Endothelial cell of umbilical vein (primary cell): Measurements from ENCODE around the gene OR52B6.

Experiments
- EZH2 ChIP-seq: IDR thresholded peaks from 2 replicates; pipeline ENCODE4 v1.6.1; 2012; ENCODE audit warnings: borderline replicate concordance, low read depth, mild to moderate bottlenecking, moderate library complexity, low read length, inconsistent platforms; ENCODE audit not compliant: severe bottlenecking
- FOS ChIP-seq: IDR thresholded peaks from 2 replicates; pipeline ENCODE4 v1.6.1; 2011; ENCODE audit warnings: mild to moderate bottlenecking, low read length, moderate library complexity, borderline replicate concordance; ENCODE audit not compliant: insufficient read depth
- JUN ChIP-seq: IDR thresholded peaks from 2 replicates; pipeline ENCODE4 v1.6.1; 2011; ENCODE audit warnings: borderline replicate concordance, low read depth; ENCODE audit not compliant: insufficient read length, insufficient read depth
- POLR2A ChIP-seq: IDR thresholded peaks from 2 replicates; pipeline ENCODE4 v1.6.1; 2012; ENCODE audit warnings: low read depth, mild to moderate bottlenecking, control low read depth, low read length
- POLR2AphosphoS5 ChIP-seq: IDR thresholded peaks from 2 replicates; pipeline ENCODE4 v1.6.1; 2012; ENCODE audit warnings: low read depth, mild to moderate bottlenecking, control low read depth, low read length, moderate library complexity; ENCODE audit not compliant: insufficient read depth
- TF ChIP-seq, protein P1 (sequence below), 2 donors: IDR thresholded peaks; 1 replicate in 1 of 2; 2 replicates in 1 of 2; pipeline ENCODE4 v1.5.1; 2011; ENCODE audit warnings: low read length in 2 of 2, mild to moderate bottlenecking in 2 of 2, moderate library complexity in 2 of 2, control low read depth in 1 of 2, inconsistent platforms in 1 of 2, low read depth in 1 of 2; ENCODE audit not compliant: insufficient read depth in 1 of 2; ENCODE audit errors: extremely low read depth in 1 of 2
- TF ChIP-seq, protein P2 (sequence below): IDR thresholded peaks from 2 replicates; pipeline ENCODE4 v1.6.1; 2011; ENCODE audit not compliant: insufficient read depth, insufficient read length

DNA sequence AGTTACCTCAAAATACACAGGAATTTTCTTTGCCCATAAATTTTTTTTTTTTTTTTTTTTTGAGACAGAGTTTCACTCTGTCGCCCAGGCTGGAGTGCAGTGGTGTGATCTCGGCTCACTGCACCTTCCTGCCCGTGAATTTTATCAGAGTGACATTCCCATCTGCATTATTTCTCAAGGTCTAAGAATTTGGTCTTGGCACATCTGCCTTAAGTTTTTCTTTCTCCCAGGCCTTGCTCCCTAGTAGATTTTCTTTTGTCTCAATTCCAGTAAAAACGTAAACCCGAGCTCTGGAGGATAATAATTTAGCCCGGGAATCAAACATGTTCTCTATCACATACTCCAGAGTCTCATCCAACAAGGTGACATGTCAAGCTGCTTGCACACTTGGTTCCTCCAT, 28.1 kb downstream of the OR52B6 start:
- TF ChIP-seq, protein P1, sequence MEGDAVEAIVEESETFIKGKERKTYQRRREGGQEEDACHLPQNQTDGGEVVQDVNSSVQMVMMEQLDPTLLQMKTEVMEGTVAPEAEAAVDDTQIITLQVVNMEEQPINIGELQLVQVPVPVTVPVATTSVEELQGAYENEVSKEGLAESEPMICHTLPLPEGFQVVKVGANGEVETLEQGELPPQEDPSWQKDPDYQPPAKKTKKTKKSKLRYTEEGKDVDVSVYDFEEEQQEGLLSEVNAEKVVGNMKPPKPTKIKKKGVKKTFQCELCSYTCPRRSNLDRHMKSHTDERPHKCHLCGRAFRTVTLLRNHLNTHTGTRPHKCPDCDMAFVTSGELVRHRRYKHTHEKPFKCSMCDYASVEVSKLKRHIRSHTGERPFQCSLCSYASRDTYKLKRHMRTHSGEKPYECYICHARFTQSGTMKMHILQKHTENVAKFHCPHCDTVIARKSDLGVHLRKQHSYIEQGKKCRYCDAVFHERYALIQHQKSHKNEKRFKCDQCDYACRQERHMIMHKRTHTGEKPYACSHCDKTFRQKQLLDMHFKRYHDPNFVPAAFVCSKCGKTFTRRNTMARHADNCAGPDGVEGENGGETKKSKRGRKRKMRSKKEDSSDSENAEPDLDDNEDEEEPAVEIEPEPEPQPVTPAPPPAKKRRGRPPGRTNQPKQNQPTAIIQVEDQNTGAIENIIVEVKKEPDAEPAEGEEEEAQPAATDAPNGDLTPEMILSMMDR (IDR thresholded peaks at IDR 0.05; ENCODE audit: extremely low read depth in 1 of 2, insufficient read depth in 1 of 2, low read depth in 1 of 2, low read length in 2 of 2) = no peak
- TF ChIP-seq POLR2AphosphoS5 = no peak
- no peak for TF ChIP-seq POLR2A
- TF ChIP-seq FOS = no peak
- no peak for TF ChIP-seq EZH2
- no peak for TF ChIP-seq JUN
- TF ChIP-seq, protein P2, sequence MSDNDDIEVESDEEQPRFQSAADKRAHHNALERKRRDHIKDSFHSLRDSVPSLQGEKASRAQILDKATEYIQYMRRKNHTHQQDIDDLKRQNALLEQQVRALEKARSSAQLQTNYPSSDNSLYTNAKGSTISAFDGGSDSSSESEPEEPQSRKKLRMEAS = no peak
